ENCODE measurements around the gene MEDAG.

DNA sequence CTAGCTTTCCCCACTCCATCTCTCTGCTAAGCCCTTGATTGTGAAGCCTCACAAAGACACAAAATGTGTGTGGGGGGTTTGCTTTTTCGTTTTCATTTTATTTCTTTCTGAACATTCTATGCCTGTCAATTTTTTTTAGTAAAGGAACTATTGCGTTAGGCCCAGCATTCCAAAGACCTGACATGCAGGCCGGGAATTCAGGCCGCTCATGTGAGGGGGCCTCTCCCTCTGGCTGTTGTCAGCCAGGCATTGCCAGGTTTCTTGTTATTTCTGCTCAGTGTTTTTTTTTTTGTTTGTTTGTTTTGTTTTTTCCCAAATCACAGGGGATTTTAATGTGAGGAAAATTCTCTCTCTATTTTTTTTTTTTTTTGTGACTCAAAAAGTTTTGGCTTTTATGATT, 10.3 kb upstream of the MEDAG start:
- no peak for TF ChIP-seq POLR2A (IDR thresholded peaks at IDR 0.05; ENCODE audit: low read length)
- no peak for TF ChIP-seq GATA1 (IDR thresholded peaks at IDR 0.05; ENCODE audit: low read depth, low read length)
